GM12878 (cell line): Measurements from ENCODE around the gene SPRED2. TPM values are rescaled to one million over a fixed set of nuclear protein-coding genes. Genes with fewer than 3 reads are reported as not detected.

Experiments
- ATAC-seq: fragments of 200-7000 bp; cut with Tn5 transposase; 3 replicates; pipeline ENCODE4 v1.9.1; 2020; ENCODE audit warnings: mild to moderate bottlenecking, moderate library complexity
- BruUV-seq: library from RNA; stranded (reverse); fragments of 400-500 nt; replicated peaks from 2 replicates; lab custom pipeline; 2021; lab: Mats Ljungman, UMichigan
- CTCF ChIA-PET: fragments of 300-600 bp; sonication (Branson Sonifier 250); formaldehyde crosslinking; extraction: SDS; loops from one replicate; lab custom pipeline; 2021; ENCODE audit warnings: inconsistent platforms; lab: Yijun Ruan, JAX
- POLR2A ChIA-PET: fragments of 350-600 bp; formaldehyde crosslinking; extraction: SDS; loops from one replicate; lab custom pipeline; 2021; ENCODE audit warnings: inconsistent platforms; lab: Charles Lee
- RAD21 ChIA-PET: fragments of 300-600 bp; sonication (Branson Sonifier 250); formaldehyde crosslinking; loops from one replicate; lab custom pipeline; 2023; ENCODE audit warnings: antibody characterized with exemption; ENCODE audit not compliant: unreplicated experiment; lab: Charles Lee
- SMC1A ChIA-PET: fragments of 300-600 bp; sonication (Branson Sonifier 250); formaldehyde crosslinking; loops from one replicate; lab custom pipeline; 2023; ENCODE audit not compliant: unreplicated experiment, uncharacterized antibody; lab: Charles Lee
- DNase-seq: peaks from one replicate; pipeline ENCODE4 v3.0.0-alpha.2; 2011; ENCODE audit warnings: low read depth, low spot score
- FAIRE-seq: peaks from 3 replicates; lab custom pipeline; 2011; peaks lifted over from hg19 to GRCh38; lab: Jason Lieb, UNC
- H2AFZ ChIP-seq: 2 replicates; pipeline ENCODE4 v1.6.0; 2011; ENCODE audit warnings: low read depth, low read length, control low read depth; ENCODE audit not compliant: control insufficient read depth
- H3K27ac ChIP-seq: 2 replicates; pipeline ENCODE4 v1.5.1; 2011; ENCODE audit warnings: control low read depth; ENCODE audit not compliant: control insufficient read depth, insufficient read depth
- H3K27me3 ChIP-seq, 2 experiments: replicated peaks in 1 of 2; 2 replicates each; pipeline versions ENCODE4 v1.6.0 to v1.6.1; 2011; ENCODE audit warnings: low read length in 1 of 2; ENCODE audit not compliant: control insufficient read depth in 2 of 2, insufficient read depth in 2 of 2
- H3K36me3 ChIP-seq, 2 experiments: 2 replicates each; pipeline ENCODE4 v1.5.1; 2011; ENCODE audit warnings: low read length in 1 of 2; ENCODE audit not compliant: control insufficient read depth in 2 of 2, insufficient read depth in 2 of 2
- H3K4me1 ChIP-seq: 2 replicates; pipeline ENCODE4 v1.6.1; 2011; ENCODE audit warnings: mild to moderate bottlenecking, low read length, moderate library complexity, mixed read lengths; ENCODE audit not compliant: control insufficient read depth, insufficient read depth
- H3K4me2 ChIP-seq: 2 replicates; pipeline ENCODE4 v1.6.0; 2011; ENCODE audit warnings: control low read depth; ENCODE audit not compliant: control insufficient read depth, insufficient read depth
- H3K4me3 ChIP-seq: fragments of 200-600 bp; sonication (generic); 2 replicates; pipeline ENCODE4 v1.5.1; 2016
- H3K79me2 ChIP-seq: 2 replicates; pipeline ENCODE4 v1.6.0; 2011; ENCODE audit warnings: low read length; ENCODE audit not compliant: control insufficient read depth, insufficient read depth
- H3K9ac ChIP-seq: 2 replicates; pipeline ENCODE4 v1.8.0; 2011; ENCODE audit warnings: low read length, control low read depth, mixed read lengths; ENCODE audit not compliant: control insufficient read depth, insufficient read depth
- H3K9me3 ChIP-seq: replicated peaks from 3 replicates; pipeline ENCODE4 v1.5.1; 2011; ENCODE audit warnings: mild to moderate bottlenecking, low read length; ENCODE audit not compliant: control insufficient read depth, insufficient read depth
- H4K20me1 ChIP-seq: 2 replicates; pipeline ENCODE4 v1.6.0; 2011; ENCODE audit not compliant: control insufficient read depth, insufficient read depth
- CHD4 ChIP-seq: fragments of 200-600 bp; sonication (generic); IDR thresholded peaks from 2 replicates; pipeline ENCODE4 v1.6.1; 2016; ENCODE audit warnings: mild to moderate bottlenecking
- EP300 ChIP-seq, 2 experiments: fragments of 150-350 bp in 1 of 2; IDR thresholded peaks; 2 replicates each; pipeline ENCODE4 v1.6.1; 2011 to 2012; ENCODE audit warnings: low read depth in 2 of 2, low read length in 2 of 2, borderline replicate concordance in 1 of 2, improper control_type of control experiment in 1 of 2, inconsistent platforms in 1 of 2; ENCODE audit not compliant: control insufficient read depth in 1 of 2
- JUNB ChIP-seq: IDR thresholded peaks from 2 replicates; pipeline ENCODE4 v1.6.1; 2016; ENCODE audit warnings: antibody characterized with exemption, mild to moderate bottlenecking
- NFYA ChIP-seq: IDR thresholded peaks from 2 replicates; pipeline ENCODE4 v1.6.1; 2011; ENCODE audit warnings: low read depth, mild to moderate bottlenecking, low read length, improper control_type of control experiment, borderline replicate concordance
- NR2C2 ChIP-seq: IDR thresholded peaks from 2 replicates; pipeline ENCODE4 v1.6.1; 2011; ENCODE audit warnings: borderline replicate concordance, low read depth; ENCODE audit not compliant: control insufficient read depth, insufficient read length
- PAX5 ChIP-seq: IDR thresholded peaks from 2 replicates; pipeline ENCODE4 v1.6.1; 2011; ENCODE audit warnings: low read depth, low read length, borderline replicate concordance
- RB1 ChIP-seq: fragments of 450-650 bp; formaldehyde crosslinking; IDR thresholded peaks from 2 replicates; pipeline ENCODE4 v1.6.1; 2017; ENCODE audit warnings: mild to moderate bottlenecking, borderline replicate concordance
- RUNX3 ChIP-seq: IDR thresholded peaks from 2 replicates; pipeline ENCODE4 v1.6.1; 2012; ENCODE audit warnings: low read length, inconsistent platforms
- TCF7 ChIP-seq: IDR thresholded peaks from 2 replicates; pipeline ENCODE4 v1.6.1; 2014; ENCODE audit warnings: antibody characterized with exemption, borderline replicate concordance
- ZBED1 ChIP-seq: IDR thresholded peaks from 2 replicates; pipeline ENCODE4 v1.6.1; 2016; ENCODE audit warnings: borderline replicate concordance
- ZNF207 ChIP-seq: fragments of 450-650 bp; IDR thresholded peaks from 2 replicates; pipeline ENCODE4 v1.6.1; 2014; ENCODE audit warnings: antibody characterized with exemption, mild to moderate bottlenecking, borderline replicate concordance
- WGBS: methylation state at CpG from one replicate; pipeline ENCODE4 v1.1.6; 2016; ENCODE audit warnings: low lambda C conversion rate; ENCODE audit not compliant: insufficient replicate concordance, insufficient coverage; ENCODE audit errors: missing lambda C conversion rate; 5-methylcytosine and 5-hydroxymethylcytosine counted together
- in situ Hi-C: fragments of 300-500 bp; cut with MboI; formaldehyde crosslinking; loops from 9 replicates; pipeline ENCODE4 v1.14.3; 2018; ENCODE audit warnings: mixed read lengths
- intact Hi-C: fragments of 100-400 bp; cut with micrococcal nuclease; formaldehyde crosslinking; loops from one replicate; pipeline ENCODE4 v1.14.2; 2022; ENCODE audit not compliant: unreplicated experiment
- polyA plus RNA-seq, 11 experiments: library from polyadenylated mRNA; depleted of rRNA in 4 of 11; unstranded in 6 of 11; stranded (reverse) in 5 of 11; fragments of >200 nt; fragmentation: Nextera tagmentation in 4 of 11; fragmentation: Illumina TruSeq in 1 of 11; extraction: Ambion mirVana in 4 of 11; extraction: Trizol in 1 of 11; gene quantifications; 1 replicate in 1 of 11; 2 replicates in 10 of 11; pipeline versions ENCODE4 v1.2.1 to v1.2.3, GENCODE V29; 2011 to 2016; ENCODE audit warnings: inconsistent platforms in 2 of 11, missing spikeins in 2 of 11, low read depth in 1 of 11
- total RNA-seq, 4 experiments: library from RNA; depleted of rRNA in 3 of 4; stranded (reverse); fragments of >200 nt in 3 of 4; fragmentation: Illumina TruSeq in 1 of 4; extraction: Trizol in 1 of 4; gene quantifications; 2 replicates each; pipeline versions ENCODE4 v1.2.1 to v1.2.3, GENCODE V29; 2013 to 2021

The SPRED2 gene
- total and polyA plus RNA-seq, 10 of the 15 experiments (the other 5 are each of a cell fraction or from before 2014, with no cell fraction given): 3.0 to 23.9 (median 9.7) TPM

- CTCF ChIA-PET: interaction anchor here (1.3 to 1.9 kb wide), 3 partner anchors 17 to 54 kb away, joined by 3 to 10 read pairs (median 4); no protein-coding TSS in a partner anchor
- H4K20me1 ChIP-seq: no peaks in the 10 kb centered on the region
- TF ChIP-seq EP300 (IDR thresholded peaks at IDR 0.05; ENCODE audit: borderline replicate concordance in 1 of 2, control insufficient read depth in 1 of 2, low read depth in 2 of 2, low read length in 2 of 2) (no peak), PAX5 (peak; percentile 35; the same call in 1 of the 2 replicates), NFYA (no peak), JUNB (peak; percentile 69), ZBED1 (0 out of 2 replicates have a peak, but pooled peaks have one; percentile 20), RUNX3 (peak; percentile 33; the same call in 1 of the 2 replicates), RB1 (no peak), TCF7 (no peak), NR2C2 (no peak), CHD4 (no peak), ZNF207 (no peak)
- H3K27me3 ChIP-seq: no peaks in the 10 kb centered on the region
- peaks cover 9% of the 10 kb centered on the region for H3K9me3 ChIP-seq
- H3K27ac ChIP-seq: no peak overlapping the region
- WGBS: 18% methylated on average over 5 of the region's 5 CpGs
- no peak overlapping the region for H3K4me3 ChIP-seq
- no peak overlapping the region for H3K4me2 ChIP-seq
- DNase-seq (no peak), ATAC-seq (peak; percentile 29), FAIRE-seq (no peak)
- H3K79me2 ChIP-seq: no peaks in the 10 kb centered on the region
- BruUV-seq: no TSS peak
- RAD21 ChIA-PET: interaction anchor here (0.7 to 3.8 kb wide), 7 partner anchors 18 to 255 kb away, joined by 3 to 17 read pairs (median 5); no protein-coding TSS in a partner anchor
- intact Hi-C loops (no loop called here), in situ Hi-C loops (no loop called here)
- no peaks in the 10 kb centered on the region; a peak in 1 of 4 replicates for H3K36me3 ChIP-seq
- H3K4me1 ChIP-seq: peaks cover 34% of the 10 kb centered on the region
- no peak overlapping the region for H3K9ac ChIP-seq
- H2AFZ ChIP-seq: no peak overlapping the region
- SMC1A ChIA-PET: interaction anchor here (0.6 to 3.0 kb wide), 19 partner anchors 10 to 172 kb away, joined by 3 to 29 read pairs (median 5); no protein-coding TSS in a partner anchor
- POLR2A ChIA-PET: interaction anchor here (0.6 to 1.0 kb wide), 2 partner anchors 12 to 18 kb away, joined by 4 read pairs; no protein-coding TSS in a partner anchor
Observed at GRCh38 chr2:65319072-65319673, 113.2 kb downstream of the SPRED2 start.
